Activated naive CD4-positive, alpha-beta T cell treated with Interleukin-2 at 50 U/mL for 16 hours (primary cell): ENCODE measurements around the gene TCAIM.
A peak's percentile ranks its signal among the peaks of the same experiment; 100 is the strongest.
"Not testable (repeated sequence)": the region's sequence is repeated elsewhere in the genome, so short reads cannot be mapped to it uniquely, and the experiment has no call there.

Experiments
- DNase-seq: peaks from one replicate; pipeline ENCODE4 v3.0.0-alpha.2; 2020

TCAIM gene

GRCh38 chr3:44416031-44417030 lies 77.8 kb downstream of the TCAIM start:
- no peak for DNase-seq

DNA sequence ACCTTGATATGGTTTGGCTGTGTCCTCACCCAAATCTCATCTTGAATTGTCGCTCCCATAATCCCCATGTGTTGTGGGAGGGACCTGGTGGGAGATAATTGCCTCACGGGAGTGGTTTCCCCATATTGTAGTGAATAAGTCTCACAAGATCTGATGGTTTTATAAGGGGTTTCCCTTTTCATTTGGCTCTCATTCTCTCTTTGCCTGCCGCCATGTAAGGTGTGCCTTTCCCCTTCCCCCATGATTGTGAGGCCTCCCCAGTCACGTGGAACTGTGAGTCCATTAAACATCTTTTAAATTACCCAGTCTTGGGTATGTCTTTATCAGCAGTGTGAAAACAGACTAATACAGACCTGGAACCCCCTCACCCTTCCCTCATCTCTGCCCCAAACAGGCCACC lies 79.6 kb downstream of the TCAIM start:
- DNase-seq, result not testable (repeated sequence)

GRCh38 chr3:44418549-44418948 lies 80.0 kb downstream of the TCAIM start:
- DNase-seq, result no peak

GRCh38 chr3:44419116-44419922 lies 80.8 kb downstream of the TCAIM start:
- no peak for DNase-seq

GRCh38 chr3:44419923-44420650 lies 81.5 kb downstream of the TCAIM start:
- no peak for DNase-seq

DNA sequence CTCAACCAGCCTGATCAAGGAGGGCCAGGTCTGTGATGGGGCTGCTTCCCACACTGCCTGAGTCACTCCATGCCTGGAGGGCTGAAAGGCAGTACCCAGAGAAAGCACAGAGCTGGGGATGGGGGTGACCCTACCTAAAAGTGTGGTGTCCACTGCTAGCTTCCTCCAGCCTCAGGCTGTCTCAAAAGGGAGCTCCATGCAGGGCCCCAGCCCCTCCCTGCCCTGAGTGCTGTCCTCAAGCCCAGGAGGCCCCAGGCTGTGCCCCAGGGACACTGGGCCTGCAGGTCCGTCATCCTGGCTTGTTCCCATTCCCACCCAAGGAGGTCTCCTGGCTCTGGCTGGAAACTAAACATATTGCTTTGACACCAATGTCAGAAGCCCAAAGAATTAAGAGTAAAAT lies 82.1 kb downstream of the TCAIM start:
- DNase-seq, result no peak

- no peak for DNase-seq
Measured at GRCh38 chr3:44421280-44421679, 82.7 kb downstream of the TCAIM start.

DNA sequence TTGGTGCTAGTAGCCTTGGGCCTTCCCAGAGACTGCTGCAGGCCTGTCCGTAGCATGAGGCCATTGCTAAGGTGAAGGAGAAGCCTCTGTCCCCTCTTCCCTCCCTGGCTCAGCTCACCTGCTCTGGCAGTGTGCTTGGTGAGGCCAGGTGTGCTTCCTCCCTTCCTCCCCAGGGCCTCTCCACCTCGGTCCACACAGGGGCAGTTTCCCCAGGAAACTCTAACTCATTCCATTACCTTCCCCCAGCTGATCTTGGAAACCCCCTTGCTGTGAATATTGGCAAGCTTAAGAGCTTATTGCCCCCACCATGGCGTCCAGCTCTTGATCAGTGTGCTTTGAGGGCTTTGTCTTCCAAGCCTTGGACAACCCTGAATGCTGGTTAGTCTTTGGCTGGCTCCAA lies 86.2 kb downstream of the TCAIM start:
- DNase-seq, result no peak

DNA sequence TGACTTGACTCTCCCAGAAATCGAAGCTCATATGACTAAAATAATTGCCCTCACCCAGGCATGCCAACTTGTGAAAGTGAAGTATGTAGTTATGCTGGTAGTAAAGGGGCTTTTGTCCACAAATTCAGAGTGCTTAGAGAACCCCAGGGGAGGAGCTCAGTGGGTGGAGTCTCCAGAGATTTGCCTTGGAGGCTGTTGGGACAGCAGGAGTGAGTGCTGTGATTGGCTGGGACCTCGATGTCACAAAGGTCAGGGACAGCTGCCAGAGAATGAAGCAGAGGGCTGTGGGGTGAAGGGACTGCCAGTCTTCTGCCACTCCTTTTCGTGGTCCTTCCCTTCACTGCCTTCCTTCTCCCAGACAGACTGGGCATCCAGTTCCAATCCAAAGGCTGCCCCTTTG lies 89.1 kb downstream of the TCAIM start:
- no peak for DNase-seq

DNA sequence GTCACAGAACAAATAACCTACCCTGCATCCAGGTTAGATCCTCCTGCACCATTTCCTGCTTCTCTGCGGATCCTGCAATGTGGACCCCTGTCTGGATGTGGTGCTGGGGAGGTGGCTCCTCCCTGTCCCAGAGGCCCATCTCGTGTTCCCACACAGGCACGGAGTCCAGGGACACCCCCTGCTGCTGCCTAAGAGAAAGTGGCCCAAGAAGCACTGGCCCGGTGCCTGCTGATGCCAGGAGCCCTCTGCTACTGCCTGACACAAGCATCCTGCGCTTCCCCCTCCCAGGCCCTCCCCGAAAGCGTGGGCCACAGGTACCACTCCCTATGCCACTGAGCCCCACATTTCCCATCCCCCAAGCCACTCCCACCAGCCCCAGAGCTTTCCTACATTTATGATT lies 90.3 kb downstream of the TCAIM start:
- no peak for DNase-seq

- no peak for DNase-seq
Measured at GRCh38 chr3:44429459-44429858, 90.9 kb downstream of the TCAIM start.

- DNase-seq, result no peak
Measured at GRCh38 chr3:44430466-44430865, 91.9 kb downstream of the TCAIM start.

DNA sequence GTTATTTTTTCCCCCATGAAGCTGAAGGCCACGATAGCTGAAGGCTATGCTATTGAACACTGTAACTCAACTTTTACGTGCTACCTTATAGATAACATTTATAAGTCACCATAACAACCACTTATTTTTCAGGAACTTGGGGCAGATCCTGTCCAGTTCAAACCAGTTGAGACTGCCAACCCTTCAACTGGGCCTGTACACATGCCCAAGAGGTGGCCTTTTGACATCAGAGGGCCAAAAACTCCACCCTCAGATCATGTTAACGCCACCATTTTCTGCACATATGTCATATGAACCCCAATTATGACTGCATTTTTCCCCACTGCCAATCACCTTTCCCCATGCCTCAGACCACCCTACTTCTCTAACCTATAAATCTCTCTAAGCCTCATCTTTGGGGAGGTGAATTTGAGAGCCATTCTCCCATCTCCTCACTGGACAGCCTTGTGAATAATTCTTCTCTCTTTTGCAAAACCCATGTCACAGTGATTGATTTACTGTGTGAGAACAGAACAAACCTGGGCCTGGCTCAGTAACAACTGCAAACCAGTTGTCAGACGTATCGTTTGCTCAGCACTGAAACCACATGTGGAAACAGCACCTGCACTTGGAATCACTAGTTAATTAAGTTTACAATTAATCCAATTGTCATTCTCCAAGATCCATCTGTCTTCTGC lies 96.4 kb downstream of the TCAIM start:
- no peak for DNase-seq

DNA sequence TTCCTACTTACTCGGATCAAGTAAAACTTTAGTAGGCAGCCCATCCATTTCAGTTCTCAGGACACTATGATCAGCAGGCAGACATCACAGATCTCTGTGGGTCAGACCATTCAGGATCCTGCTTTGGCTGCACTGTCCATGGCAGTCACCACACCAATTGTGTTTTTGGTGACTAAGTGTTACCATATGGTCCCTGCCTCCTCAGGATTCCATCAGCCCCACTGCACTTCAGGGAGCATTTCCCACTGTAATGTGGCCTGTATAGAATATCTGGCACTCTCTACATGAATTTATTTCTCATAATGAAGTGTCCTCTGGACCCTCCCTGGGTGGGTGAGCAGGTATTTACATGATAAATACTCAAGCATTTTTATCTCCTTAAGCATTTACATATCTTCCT lies 97.6 kb downstream of the TCAIM start:
- no peak for DNase-seq

DNA sequence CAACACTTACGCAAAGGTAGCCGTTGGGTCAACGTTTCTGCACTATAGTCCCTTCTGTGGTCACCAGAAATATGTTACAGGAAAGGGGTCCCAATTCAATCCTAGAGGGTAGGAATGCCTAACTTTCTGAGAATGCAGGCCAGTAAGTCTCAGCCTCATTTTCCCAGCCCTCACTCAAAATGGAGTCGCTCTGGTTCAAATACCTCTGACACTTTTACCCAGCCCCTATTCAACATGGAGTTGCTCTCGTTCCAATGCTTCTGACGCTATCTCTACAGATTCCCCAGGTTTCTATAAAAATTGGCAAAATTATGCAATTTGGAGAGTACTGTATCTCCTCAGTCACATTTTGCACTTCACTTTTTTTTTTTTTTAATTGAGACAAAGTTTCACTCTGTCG lies 99.2 kb downstream of the TCAIM start:
- no peak for DNase-seq

DNA sequence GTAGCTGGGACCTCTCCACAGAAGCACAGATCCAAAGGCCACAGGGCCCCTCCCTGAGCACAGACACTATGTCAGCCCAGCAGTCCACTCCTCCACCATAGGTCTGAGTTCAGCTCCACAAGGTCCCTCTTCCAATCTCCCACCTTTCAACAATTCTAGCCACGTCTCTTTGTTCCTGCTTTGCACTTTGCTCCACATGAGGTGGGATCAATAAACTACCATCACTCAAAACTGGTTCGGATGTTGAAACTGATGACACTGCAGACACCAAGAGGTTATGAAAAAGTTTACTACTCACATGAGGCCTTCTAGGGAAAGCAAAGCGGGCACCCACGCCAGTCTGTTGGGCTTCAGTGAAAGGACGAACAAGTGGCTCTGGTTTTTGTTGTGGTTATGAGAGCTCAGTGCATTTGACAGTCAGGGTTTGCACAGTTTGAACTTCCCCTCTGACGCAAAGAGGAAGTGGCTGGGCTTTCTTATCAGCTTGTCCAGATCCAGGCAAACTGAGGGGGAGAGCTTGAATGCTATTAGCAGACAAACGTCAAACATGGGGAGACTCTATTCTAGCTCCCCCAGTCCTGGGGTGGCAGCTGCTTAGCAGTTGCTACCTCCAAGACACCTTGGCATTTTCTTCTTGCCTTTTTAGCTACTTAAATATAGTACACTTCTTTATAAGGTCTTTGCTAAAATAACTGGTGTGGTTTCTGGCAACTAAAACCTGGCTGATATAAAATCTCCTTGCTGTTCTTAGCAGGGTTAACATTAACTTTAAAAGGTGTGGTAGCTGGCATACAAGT lies 101.1 kb downstream of the TCAIM start:
- peak; percentile 68 for DNase-seq

DNA sequence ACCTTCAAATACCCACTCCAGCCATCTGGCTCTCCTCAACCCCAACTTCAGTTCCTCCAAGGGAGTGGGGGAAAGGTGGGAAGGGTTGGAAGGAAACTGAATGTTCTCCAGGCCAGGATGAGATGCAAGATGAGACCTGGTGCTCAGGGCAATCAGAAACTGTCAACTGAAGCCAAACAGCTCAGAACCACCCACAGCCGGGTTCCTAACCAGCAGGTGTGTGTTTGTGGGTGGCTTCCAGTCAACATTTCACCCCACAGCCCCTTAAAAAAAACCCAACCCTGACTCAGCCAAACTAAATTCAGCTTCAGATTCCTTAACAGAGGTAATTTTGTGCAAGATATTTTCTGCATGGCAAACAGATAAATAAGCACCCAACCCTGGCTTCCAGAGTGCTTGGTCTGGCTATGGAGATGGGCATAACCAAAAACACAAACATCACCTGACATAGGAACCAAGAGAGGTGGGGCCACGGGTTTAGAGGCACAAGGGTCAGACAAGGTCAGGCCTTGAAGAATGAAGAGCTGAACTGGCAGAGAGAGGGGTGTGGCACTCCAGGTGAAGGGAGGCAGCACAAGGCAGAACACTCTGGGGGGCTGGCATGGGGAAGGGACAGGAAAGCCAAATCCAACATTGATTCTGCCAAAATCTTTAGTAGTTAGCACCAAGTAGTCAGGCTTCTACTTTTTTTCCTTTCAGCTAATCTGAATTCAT lies 104.2 kb downstream of the TCAIM start:
- no peak for DNase-seq

DNA sequence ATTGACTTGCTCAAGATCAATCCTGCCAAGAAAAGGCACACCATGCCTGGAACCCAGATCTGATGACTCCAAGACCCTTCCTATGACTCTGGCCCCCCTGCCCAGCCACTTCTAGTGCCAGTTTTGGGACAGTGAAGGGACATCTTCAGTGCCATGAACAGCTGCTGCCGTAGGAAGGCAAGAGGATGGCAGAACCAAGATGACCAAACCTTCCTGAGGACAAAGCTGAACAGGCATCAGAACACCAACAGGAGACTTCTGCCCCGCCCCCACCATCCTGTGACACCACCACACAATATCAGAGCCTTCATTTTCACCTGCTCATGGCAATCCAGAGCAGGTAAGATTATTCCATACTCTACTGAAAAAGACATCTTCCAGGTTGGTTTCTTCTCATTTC lies 105.9 kb downstream of the TCAIM start:
- no peak for DNase-seq

DNA sequence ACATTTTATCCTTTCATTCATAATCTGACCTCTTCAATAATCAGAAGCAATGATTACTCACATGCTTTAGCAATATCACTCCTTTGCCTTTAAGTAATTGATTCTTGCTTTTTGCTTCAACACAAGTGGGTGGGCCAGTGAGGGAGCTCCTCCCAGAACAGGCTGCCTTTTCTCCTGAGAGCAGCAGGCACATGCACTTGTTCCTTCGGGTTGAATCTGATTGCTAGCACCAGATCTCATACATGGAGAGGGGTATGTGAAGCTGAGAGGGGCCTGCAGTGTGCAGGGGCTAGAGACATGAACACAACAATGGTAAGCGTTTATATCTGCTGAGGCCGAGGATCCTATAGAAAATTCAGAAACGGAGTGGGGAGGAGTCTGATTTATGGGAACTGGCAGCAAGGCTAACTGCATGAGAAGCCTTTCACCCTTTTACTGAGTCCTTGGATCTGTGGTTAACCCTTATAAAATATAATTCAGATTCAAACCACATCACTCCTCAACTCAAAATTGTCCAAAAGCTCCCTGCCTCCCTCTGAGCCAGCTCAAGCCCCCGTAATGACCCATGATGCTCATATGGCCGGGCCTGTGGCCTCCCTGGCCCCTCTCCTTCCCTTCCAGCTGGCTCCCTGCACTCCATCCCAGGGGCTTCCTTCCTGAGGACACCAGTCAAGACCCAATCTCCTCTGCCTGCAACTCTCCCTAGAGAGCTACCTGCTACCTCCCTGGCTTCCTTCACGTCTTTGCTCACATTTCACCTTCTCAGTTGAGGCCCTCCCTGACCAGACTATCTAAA lies 106.5 kb downstream of the TCAIM start:
- DNase-seq, result no peak

- DNase-seq, result no peak
Measured at GRCh38 chr3:44445786-44446185, 107.2 kb downstream of the TCAIM start.
